SK-N-SH (cell line): Measurements from ENCODE around the gene ASCC3. TPM values are rescaled to one million over a fixed set of nuclear protein-coding genes. Genes with fewer than 3 reads are reported as not detected.

Experiments
- CTCF ChIA-PET: fragments of 300-600, 350-600 bp; formaldehyde crosslinking; extraction: SDS; loops from one replicate; lab custom pipeline; 2021; lab: Yijun Ruan, JAX
- POLR2A ChIA-PET: fragments of 350-600 bp; sonication (Branson Sonifier 250); formaldehyde crosslinking; extraction: SDS; loops from one replicate; lab custom pipeline; 2020; ENCODE audit warnings: antibody characterized with exemption, inconsistent platforms; lab: Yijun Ruan, JAX
- DNase-seq: peaks from one replicate; pipeline ENCODE4 v3.0.0; 2012
- H2AFZ ChIP-seq: fragments of 200-600 bp; sonication (generic); 2 replicates; pipeline ENCODE4 v1.8.1; 2016; ENCODE audit warnings: antibody characterized with exemption, mild to moderate bottlenecking, low read depth
- H3F3A ChIP-seq: fragments of 200-600 bp; sonication (generic); replicated peaks from 2 replicates; pipeline ENCODE3; 2016; ENCODE audit warnings: antibody characterized with exemption, mild to moderate bottlenecking; ENCODE audit not compliant: insufficient read depth
- H3K27ac ChIP-seq, 2 experiments: fragments of 200-500 bp in 1 of 2; fragments of 200-600 bp in 1 of 2; sonication (Bioruptor generic) in 1 of 2; sonication (generic), shearing (Covaris generic) in 1 of 2; 2 replicates each; pipeline versions ENCODE4 v1.5.1 to v1.6.1; 2014 to 2016; ENCODE audit warnings: low read depth in 2 of 2, inconsistent platforms in 1 of 2, low read length in 1 of 2, mild to moderate bottlenecking in 1 of 2, mixed read lengths in 1 of 2
- H3K27me3 ChIP-seq: fragments of 200-600 bp; sonication (generic), shearing (Covaris generic); 2 replicates; pipeline ENCODE4 v1.6.1; 2016; ENCODE audit warnings: mixed run types; ENCODE audit not compliant: insufficient read depth
- H3K36me3 ChIP-seq, 2 experiments: fragments of 200-500 bp in 1 of 2; fragments of 200-600 bp in 1 of 2; sonication (Bioruptor generic) in 1 of 2; sonication (generic) in 1 of 2; replicated peaks in 1 of 2; 2 replicates each; pipeline versions ENCODE3 to v1.5.1; 2014 to 2016; ENCODE audit warnings: low read length in 1 of 2, mild to moderate bottlenecking in 1 of 2; ENCODE audit not compliant: insufficient read depth in 2 of 2, control insufficient read depth in 1 of 2
- H3K4me1 ChIP-seq, 2 experiments: fragments of 200-500 bp in 1 of 2; fragments of 200-600 bp in 1 of 2; sonication (Bioruptor generic) in 1 of 2; sonication (generic), shearing (Covaris generic) in 1 of 2; 2 replicates each; pipeline versions ENCODE4 v1.5.1 to v1.6.1; 2014 to 2016; ENCODE audit warnings: low read depth in 1 of 2, low read length in 1 of 2, mixed run types in 1 of 2; ENCODE audit not compliant: insufficient read depth in 2 of 2, control insufficient read depth in 1 of 2
- H3K4me2 ChIP-seq: fragments of 200-600 bp; sonication (generic), shearing (Covaris generic); 2 replicates; pipeline ENCODE4 v1.6.1; 2017; ENCODE audit warnings: mixed run types
- H3K4me3 ChIP-seq, 2 experiments: fragments of 200-500 bp in 1 of 2; fragments of 200-600 bp in 1 of 2; sonication (Bioruptor generic) in 1 of 2; sonication (generic), shearing (Covaris generic) in 1 of 2; 2 replicates each; pipeline versions ENCODE4 v1.5.1 to v1.8.1; 2014 to 2016; ENCODE audit warnings: low read depth in 2 of 2, inconsistent platforms in 1 of 2, low read length in 1 of 2, mild to moderate bottlenecking in 1 of 2, mixed read lengths in 1 of 2, moderate library complexity in 1 of 2
- H3K79me2 ChIP-seq: fragments of 200-600 bp; sonication (generic); 2 replicates; pipeline ENCODE4 v1.8.1; 2017; ENCODE audit warnings: mild to moderate bottlenecking; ENCODE audit not compliant: insufficient read depth
- H3K9ac ChIP-seq: fragments of 200-600 bp; sonication (generic); 2 replicates; pipeline ENCODE4 v1.6.1; 2017; ENCODE audit warnings: mixed run types
- H3K9me2 ChIP-seq: fragments of 200-600 bp; sonication (generic); 2 replicates; pipeline ENCODE4 v1.6.1; 2017; ENCODE audit warnings: mixed run types
- H3K9me3 ChIP-seq: fragments of 200-600 bp; sonication (generic); 2 replicates; pipeline ENCODE4 v1.6.1; 2017; ENCODE audit warnings: mixed run types, mild to moderate bottlenecking, moderate library complexity
- H4K20me1 ChIP-seq: fragments of 200-600 bp; sonication (generic); 2 replicates; pipeline ENCODE4 v1.6.1; 2017; ENCODE audit warnings: mild to moderate bottlenecking, mixed run types; ENCODE audit not compliant: insufficient read depth
- ELF1 ChIP-seq: IDR thresholded peaks from 2 replicates; pipeline ENCODE4 v1.4.0; 2012
- FOSL2 ChIP-seq: IDR thresholded peaks from 2 replicates; pipeline ENCODE4 v1.4.0; 2012; ENCODE audit warnings: low read depth, mild to moderate bottlenecking, moderate library complexity, borderline replicate concordance
- FOXJ3 ChIP-seq: sonication (generic); formaldehyde crosslinking; IDR thresholded peaks from 2 replicates; pipeline ENCODE4 v1.5.1; 2020; ENCODE audit warnings: mild to moderate bottlenecking, missing genetic modification reagents
- FOXM1 ChIP-seq: IDR thresholded peaks from 2 replicates; pipeline ENCODE4 v1.4.0; 2012; ENCODE audit warnings: low read depth, mild to moderate bottlenecking
- GABPA ChIP-seq: IDR thresholded peaks from 2 replicates; pipeline ENCODE4 v1.4.0; 2012; ENCODE audit warnings: low read depth, mild to moderate bottlenecking
- GATA2 ChIP-seq: sonication (generic); formaldehyde crosslinking; IDR thresholded peaks from 2 replicates; pipeline ENCODE4 v1.5.0; 2020; ENCODE audit warnings: mild to moderate bottlenecking, missing genetic modification reagents
- JUND ChIP-seq: IDR thresholded peaks from 2 replicates; pipeline ENCODE4 v1.4.0; 2012
- MEF2A ChIP-seq: IDR thresholded peaks from 2 replicates; pipeline ENCODE4 v1.4.0; 2012; ENCODE audit warnings: low read depth, borderline replicate concordance
- POLR2AphosphoS5 ChIP-seq: IDR thresholded peaks from 2 replicates; pipeline ENCODE4 v1.6.1; 2012; ENCODE audit warnings: low read depth, low read length
- RAD21 ChIP-seq: IDR thresholded peaks from 2 replicates; pipeline ENCODE4 v1.6.1; 2012; ENCODE audit warnings: mild to moderate bottlenecking, low read length
- RCOR1 ChIP-seq: fragments of 150-350 bp; IDR thresholded peaks from 2 replicates; pipeline ENCODE4 v1.6.1; 2017; ENCODE audit warnings: antibody characterized with exemption, low read length
- RFX5 ChIP-seq: IDR thresholded peaks from 2 replicates; pipeline ENCODE4 v1.6.1; 2012; ENCODE audit warnings: mild to moderate bottlenecking, improper control_type of control experiment, low read length
- RXRA ChIP-seq: IDR thresholded peaks from 2 replicates; pipeline ENCODE4 v1.4.0; 2012; ENCODE audit warnings: low read depth, mild to moderate bottlenecking, borderline replicate concordance
- SIN3A ChIP-seq: IDR thresholded peaks from 2 replicates; pipeline ENCODE4 v1.6.1; 2012; ENCODE audit warnings: low read depth, mild to moderate bottlenecking, low read length, moderate library complexity, borderline replicate concordance
- SMC3 ChIP-seq: IDR thresholded peaks from 2 replicates; pipeline ENCODE4 v1.6.1; 2012; ENCODE audit warnings: low read depth, low read length, improper control_type of control experiment
- TAF1 ChIP-seq: IDR thresholded peaks from 2 replicates; pipeline ENCODE4 v1.6.1; 2012; ENCODE audit warnings: low read depth, mild to moderate bottlenecking, low read length, moderate library complexity, borderline replicate concordance
- WGBS: methylation state at CpG from one replicate; pipeline ENCODE4 v1.1.6; 2017; ENCODE audit warnings: low lambda C conversion rate; 5-methylcytosine and 5-hydroxymethylcytosine counted together
- polyA plus RNA-seq, 3 experiments: library from polyadenylated mRNA; depleted of rRNA; stranded (reverse); fragments of >200 nt; gene quantifications; 2 replicates each; pipeline ENCODE4 v1.2.3, GENCODE V29; 2012
- TF ChIP-seq, protein P1 (sequence below): IDR thresholded peaks from 2 replicates; pipeline ENCODE4 v1.4.0; 2012; ENCODE audit warnings: low read depth, borderline replicate concordance
- TF ChIP-seq, protein P2 (sequence below): fragments of 200-600 bp; sonication (generic); IDR thresholded peaks from 2 replicates; pipeline ENCODE4 v1.6.1; 2017; ENCODE audit warnings: antibody characterized with exemption, mild to moderate bottlenecking, moderate library complexity
- TF ChIP-seq, protein P3 (sequence below): IDR thresholded peaks from 2 replicates; pipeline ENCODE4 v1.4.0; 2012; ENCODE audit warnings: low read depth, borderline replicate concordance
- TF ChIP-seq, protein P4 (sequence below): IDR thresholded peaks from 2 replicates; pipeline ENCODE4; 2012

The ASCC3 gene
- polyA plus RNA-seq, 1 of the 3 experiments (the other 2 are of a cell fraction) = 17.9 TPM

DNA sequence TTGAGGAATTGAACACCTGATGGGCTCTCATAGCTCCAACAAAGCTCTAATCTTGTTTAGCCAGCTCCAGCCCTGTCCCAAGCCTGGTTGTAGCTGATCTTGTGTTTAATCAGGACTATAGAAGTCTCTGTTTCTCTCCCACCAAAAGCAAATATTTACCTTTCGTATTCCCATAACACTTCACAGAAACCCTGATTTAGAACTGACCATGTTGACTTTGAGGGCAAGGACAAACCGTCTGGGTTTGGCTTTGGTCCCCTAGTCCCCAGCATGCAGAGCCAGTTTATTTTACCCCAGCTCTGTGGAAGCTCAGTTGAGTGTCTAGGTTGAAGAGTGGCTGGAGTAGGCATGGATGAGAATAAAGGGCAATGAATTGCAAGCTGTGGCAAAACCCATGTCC lies 398.4 kb downstream of the ASCC3 start:
- H3K27me3 ChIP-seq = peaks cover 12% of the 10 kb centered on the region; the same call in 1 of the 2 replicates
- H3K9me2 ChIP-seq = no peaks in the 10 kb centered on the region
- no peaks in the 10 kb centered on the region for H3F3A ChIP-seq
- H3K9me3 ChIP-seq = no peaks in the 10 kb centered on the region
- H2AFZ ChIP-seq = no peak overlapping the region
- no peak overlapping the region for H3K9ac ChIP-seq
- TF ChIP-seq MEF2A = no peak
- no peak for TF ChIP-seq RCOR1
- TF ChIP-seq, protein P1, sequence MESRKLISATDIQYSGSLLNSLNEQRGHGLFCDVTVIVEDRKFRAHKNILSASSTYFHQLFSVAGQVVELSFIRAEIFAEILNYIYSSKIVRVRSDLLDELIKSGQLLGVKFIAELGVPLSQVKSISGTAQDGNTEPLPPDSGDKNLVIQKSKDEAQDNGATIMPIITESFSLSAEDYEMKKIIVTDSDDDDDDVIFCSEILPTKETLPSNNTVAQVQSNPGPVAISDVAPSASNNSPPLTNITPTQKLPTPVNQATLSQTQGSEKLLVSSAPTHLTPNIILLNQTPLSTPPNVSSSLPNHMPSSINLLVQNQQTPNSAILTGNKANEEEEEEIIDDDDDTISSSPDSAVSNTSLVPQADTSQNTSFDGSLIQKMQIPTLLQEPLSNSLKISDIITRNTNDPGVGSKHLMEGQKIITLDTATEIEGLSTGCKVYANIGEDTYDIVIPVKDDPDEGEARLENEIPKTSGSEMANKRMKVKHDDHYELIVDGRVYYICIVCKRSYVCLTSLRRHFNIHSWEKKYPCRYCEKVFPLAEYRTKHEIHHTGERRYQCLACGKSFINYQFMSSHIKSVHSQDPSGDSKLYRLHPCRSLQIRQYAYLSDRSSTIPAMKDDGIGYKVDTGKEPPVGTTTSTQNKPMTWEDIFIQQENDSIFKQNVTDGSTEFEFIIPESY = no peak
- TF ChIP-seq GATA2 (CRISPR knock-in tag) = no peak
- TF ChIP-seq, protein P2, sequence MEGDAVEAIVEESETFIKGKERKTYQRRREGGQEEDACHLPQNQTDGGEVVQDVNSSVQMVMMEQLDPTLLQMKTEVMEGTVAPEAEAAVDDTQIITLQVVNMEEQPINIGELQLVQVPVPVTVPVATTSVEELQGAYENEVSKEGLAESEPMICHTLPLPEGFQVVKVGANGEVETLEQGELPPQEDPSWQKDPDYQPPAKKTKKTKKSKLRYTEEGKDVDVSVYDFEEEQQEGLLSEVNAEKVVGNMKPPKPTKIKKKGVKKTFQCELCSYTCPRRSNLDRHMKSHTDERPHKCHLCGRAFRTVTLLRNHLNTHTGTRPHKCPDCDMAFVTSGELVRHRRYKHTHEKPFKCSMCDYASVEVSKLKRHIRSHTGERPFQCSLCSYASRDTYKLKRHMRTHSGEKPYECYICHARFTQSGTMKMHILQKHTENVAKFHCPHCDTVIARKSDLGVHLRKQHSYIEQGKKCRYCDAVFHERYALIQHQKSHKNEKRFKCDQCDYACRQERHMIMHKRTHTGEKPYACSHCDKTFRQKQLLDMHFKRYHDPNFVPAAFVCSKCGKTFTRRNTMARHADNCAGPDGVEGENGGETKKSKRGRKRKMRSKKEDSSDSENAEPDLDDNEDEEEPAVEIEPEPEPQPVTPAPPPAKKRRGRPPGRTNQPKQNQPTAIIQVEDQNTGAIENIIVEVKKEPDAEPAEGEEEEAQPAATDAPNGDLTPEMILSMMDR = no peak
- TF ChIP-seq, protein P3, sequence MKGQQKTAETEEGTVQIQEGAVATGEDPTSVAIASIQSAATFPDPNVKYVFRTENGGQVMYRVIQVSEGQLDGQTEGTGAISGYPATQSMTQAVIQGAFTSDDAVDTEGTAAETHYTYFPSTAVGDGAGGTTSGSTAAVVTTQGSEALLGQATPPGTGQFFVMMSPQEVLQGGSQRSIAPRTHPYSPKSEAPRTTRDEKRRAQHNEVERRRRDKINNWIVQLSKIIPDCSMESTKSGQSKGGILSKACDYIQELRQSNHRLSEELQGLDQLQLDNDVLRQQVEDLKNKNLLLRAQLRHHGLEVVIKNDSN = no peak
- no peak for TF ChIP-seq RAD21
- TF ChIP-seq TAF1 = no peak
- no peak for TF ChIP-seq JUND
- no peak for TF ChIP-seq ELF1
- TF ChIP-seq POLR2AphosphoS5 = no peak
- no peak overlapping the region for H3K4me3 ChIP-seq
- H3K4me1 ChIP-seq = no peaks in the 10 kb centered on the region
- CTCF ChIA-PET = interaction anchor here (1.1 to 1.4 kb wide), 2 partner anchors 175 to 384 kb away, joined by 3 to 5 read pairs; no protein-coding TSS in a partner anchor
- no peaks in the 10 kb centered on the region for H3K79me2 ChIP-seq
- no peak overlapping the region for H3K27ac ChIP-seq
- H4K20me1 ChIP-seq = no peaks in the 10 kb centered on the region
- DNase-seq = no peak
- POLR2A ChIA-PET = no interaction called here
- WGBS = 3% methylated on average over 2 of the region's 2 CpGs
- H3K4me2 ChIP-seq = no peak overlapping the region
- H3K36me3 ChIP-seq = no peaks in the 10 kb centered on the region

DNA sequence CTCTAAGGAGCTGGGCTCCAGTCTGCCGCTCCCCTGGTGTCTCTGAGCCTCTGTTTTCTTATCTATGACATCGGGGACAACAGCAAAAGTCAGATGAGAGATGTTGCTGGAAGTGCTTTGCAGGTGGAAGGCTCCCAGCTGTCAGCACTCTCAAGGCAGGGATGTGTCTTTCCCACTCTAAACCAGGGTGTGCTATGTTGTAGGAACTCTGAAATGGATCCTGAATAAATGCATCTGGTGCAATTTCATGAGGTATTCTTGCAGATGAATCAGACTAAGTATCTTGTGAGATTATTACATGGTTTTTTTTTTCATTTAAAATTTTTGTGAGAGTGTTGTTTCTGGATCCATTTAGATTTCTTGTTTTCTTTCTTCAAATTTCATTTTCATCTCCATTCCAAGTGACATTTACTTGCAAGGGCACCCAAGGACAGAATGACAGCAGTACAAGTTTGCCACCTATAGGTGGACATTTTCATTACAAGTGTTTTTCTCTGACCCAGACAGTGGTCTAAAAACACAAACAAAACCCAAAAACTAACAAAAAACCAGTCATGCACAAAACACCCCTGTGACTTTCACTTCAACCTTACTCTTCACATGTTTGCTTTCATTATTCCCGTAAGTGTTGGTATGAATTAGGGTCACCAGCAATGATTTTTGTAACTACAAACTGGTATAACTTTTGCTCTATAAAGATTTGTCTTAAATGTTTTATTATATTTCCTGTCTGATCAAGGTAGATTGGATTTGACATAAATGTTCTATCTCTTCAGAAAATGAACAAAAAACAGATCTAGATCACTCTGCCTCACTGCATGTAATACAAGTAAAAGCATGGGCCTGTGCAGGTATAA lies 401.7 kb downstream of the ASCC3 start:
- POLR2A ChIA-PET = no interaction called here
- H3F3A ChIP-seq = no peaks in the 10 kb centered on the region
- H3K27ac ChIP-seq = no peak overlapping the region
- H3K4me3 ChIP-seq = no peak overlapping the region
- WGBS = 8% methylated on average over 3 of the region's 3 CpGs
- no peaks in the 10 kb centered on the region for H3K79me2 ChIP-seq
- peaks cover 17% of the 10 kb centered on the region; the same call in 1 of the 2 replicates for H3K27me3 ChIP-seq
- no peak overlapping the region for H3K4me2 ChIP-seq
- no peaks in the 10 kb centered on the region for H3K4me1 ChIP-seq
- H3K9ac ChIP-seq = no peak overlapping the region
- no peaks in the 10 kb centered on the region for H3K9me2 ChIP-seq
- H2AFZ ChIP-seq = no peak overlapping the region
- no peak for DNase-seq
- CTCF ChIA-PET = interaction anchor here (0.6 to 2.6 kb wide), 10 partner anchors 13 to 363 kb away, joined by 3 to 11 read pairs (median 4); no protein-coding TSS in a partner anchor
- H3K36me3 ChIP-seq = no peaks in the 10 kb centered on the region
- H4K20me1 ChIP-seq = no peaks in the 10 kb centered on the region
- no peaks in the 10 kb centered on the region for H3K9me3 ChIP-seq
- TF ChIP-seq RAD21 (peak; percentile 87), FOSL2 (no peak), SMC3 (peak; percentile 71), ELF1 (no peak), RFX5 (no peak), SIN3A (no peak), RCOR1 (no peak), FOXM1 (no peak), GABPA (no peak), FOXJ3 (CRISPR knock-in tag) (no peak), GATA2 (CRISPR knock-in tag) (no peak), RXRA (no peak)
- TF ChIP-seq, protein P2 = peak; percentile 91
- TF ChIP-seq, protein P4, sequence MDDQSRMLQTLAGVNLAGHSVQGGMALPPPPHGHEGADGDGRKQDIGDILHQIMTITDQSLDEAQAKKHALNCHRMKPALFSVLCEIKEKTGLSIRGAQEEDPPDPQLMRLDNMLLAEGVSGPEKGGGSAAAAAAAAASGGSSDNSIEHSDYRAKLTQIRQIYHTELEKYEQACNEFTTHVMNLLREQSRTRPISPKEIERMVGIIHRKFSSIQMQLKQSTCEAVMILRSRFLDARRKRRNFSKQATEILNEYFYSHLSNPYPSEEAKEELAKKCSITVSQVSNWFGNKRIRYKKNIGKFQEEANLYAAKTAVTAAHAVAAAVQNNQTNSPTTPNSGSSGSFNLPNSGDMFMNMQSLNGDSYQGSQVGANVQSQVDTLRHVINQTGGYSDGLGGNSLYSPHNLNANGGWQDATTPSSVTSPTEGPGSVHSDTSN = no peak
